GM19395 (cell line): ENCODE measurements around the gene NDUFA12.

Experiments used
- ATAC-seq: cut with Tn5 transposase; IDR thresholded peaks from one replicate; pipeline ENCODE4 v1.9.1; 2021; ENCODE audit warnings: mild to moderate bottlenecking, moderate library complexity; ENCODE audit not compliant: unreplicated experiment

The NDUFA12 gene

DNA sequence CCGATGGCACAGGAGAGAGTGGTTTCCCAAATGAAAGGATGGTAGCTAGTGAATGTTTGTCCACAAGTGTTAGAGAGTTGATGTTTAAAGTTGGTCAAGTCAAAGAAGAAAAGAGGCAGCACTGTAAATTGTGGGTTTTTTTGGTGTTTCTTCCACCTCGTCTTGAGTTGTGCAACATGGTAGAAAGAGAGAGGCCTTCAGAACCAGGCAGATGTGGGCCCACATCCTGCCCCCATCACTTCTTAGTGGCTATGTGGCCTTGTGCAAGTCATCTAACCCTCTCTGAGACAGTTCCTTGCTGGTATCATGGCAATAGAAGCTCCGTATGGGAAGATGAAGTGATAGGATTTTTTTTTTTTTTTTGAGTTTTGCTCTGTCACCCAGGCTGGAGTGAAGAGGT lies 60.8 kb downstream of the NDUFA12 start:
- ATAC-seq: no peak

DNA sequence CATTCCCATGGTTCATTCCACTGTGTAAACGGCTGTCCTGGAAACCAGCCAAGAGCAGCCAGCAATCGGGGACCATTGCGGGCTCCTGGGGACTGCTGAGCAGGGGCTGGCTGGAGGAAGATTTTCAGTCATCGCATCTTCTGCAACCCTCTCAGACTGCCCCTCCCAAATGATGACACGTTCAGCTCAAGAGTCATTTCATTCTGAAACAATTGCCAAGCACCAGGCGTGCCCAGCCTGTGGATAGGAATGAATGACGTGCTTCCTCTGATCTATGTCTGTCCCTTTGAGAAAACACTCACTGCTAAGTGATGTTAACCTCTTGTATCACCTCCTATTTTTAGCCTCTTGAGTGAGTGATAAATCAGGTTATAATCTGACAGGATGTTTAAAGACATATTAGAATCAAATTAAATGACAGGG lies 62.0 kb downstream of the NDUFA12 start:
- ATAC-seq: no peak

DNA sequence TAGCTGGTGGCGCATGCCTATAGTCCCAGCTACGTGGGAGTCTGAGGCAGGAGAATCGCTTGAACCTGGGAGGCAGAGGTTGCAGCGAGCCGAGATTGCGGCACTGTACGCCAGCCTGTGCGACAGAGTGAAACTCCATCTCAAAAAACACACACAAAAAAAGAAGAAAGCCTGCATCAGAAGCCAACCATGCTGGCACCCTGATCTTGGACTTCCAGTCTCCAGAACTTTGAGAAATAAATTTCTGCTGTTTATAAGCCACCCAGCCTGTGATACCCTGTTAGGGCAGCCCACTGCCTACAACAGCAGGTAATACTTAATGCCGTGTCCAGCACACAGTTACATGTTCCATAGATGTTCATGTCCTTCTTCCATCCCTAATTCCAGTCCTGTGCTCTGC lies 62.7 kb downstream of the NDUFA12 start:
- ATAC-seq: no peak

DNA sequence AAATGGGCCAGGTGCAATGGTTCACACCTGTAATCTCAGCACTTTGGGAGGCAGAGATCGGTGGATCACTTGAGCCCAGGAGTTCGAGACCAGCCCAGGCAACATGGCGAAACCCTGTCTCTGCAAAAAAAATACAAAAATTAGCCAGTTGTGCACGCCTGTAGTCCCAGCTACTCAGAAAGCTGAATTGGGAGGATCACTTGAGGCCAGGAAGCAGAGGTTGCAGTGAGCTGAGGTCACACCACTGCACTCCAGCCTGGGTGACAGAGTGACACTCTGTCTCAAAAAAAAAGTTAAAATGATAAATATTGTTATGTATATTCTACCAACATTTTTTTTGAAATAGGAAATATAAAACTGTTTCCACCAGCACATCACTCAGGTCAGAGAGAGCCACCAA lies 64.9 kb downstream of the NDUFA12 start:
- no peak for ATAC-seq

DNA sequence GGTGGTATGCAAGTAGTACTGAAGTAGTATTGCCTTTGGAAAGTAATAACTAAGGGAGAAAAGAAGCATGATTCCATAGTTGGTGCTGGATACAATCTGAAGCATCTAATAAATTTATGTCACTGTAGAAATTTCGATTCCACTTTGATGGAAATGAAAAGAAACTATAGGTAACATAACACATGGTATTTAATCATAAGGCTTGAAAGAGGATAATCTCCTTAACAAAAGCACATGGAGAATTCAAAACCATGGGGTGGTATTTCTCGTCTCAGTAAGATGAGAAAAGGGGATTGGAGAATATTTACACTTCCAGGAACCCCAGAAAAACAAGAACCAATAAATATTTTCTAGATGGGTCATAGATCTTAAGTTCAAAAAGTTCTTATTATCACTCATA lies 72.7 kb downstream of the NDUFA12 start:
- ATAC-seq: no peak

DNA sequence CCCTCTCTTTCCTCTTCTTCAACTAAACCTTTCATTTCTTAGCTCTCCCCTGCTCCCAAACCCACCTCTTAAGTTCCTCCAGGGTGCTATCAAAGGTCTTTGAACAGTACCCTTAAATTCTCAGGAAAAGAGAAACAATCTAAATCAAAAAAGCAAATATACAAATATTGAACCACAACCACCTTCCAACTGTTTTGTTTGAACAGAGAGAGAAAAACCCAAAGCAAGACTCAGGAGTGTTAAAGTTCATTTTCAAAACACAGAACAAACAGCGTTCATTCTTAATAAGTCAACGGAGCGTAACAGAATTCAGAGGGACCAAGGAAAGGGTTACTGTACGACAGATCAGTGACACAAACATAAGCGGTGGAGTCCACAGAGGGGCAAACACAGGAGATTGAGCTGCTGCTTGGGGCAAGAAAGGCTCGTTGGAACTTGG lies 73.3 kb downstream of the NDUFA12 start:
- ATAC-seq: no peak

DNA sequence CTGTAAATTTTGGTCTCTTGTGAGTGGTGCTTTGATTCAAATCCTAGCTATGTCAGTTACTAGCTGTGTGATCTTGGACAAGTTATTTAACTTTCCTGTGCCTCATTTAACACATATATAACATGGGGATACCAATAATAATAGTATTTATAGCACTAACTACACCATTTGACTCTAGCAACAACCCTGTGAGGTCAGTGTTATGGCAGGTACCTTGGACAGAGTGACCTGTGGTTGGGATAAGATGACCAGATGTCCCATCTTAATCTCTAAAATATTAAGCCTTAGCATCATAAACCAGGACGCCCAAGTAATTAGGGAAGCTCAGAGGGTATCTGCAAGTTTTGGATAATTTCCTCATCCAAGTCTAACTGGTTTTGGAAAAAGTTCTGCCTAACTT lies 73.7 kb downstream of the NDUFA12 start:
- ATAC-seq: no peak

DNA sequence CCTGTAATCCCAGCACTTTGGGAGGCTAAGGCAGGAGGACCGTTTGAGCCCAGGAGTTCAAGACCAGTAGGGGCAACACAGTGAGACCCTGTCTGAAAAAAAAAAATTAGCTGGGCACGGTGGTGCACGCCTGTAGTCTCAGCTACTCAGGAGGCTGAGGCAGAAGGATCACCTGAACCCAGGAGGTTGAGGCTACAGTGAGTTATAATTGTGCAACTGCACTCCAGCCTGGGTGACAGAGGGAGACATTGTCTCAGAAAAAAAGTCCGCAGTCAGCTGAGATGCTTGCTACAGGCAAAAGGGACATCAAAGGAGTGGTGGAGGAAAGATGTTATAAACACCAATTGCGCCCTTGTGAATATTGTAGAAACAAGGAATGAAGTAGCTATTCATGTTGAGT lies 77.8 kb downstream of the NDUFA12 start:
- ATAC-seq: no peak

DNA sequence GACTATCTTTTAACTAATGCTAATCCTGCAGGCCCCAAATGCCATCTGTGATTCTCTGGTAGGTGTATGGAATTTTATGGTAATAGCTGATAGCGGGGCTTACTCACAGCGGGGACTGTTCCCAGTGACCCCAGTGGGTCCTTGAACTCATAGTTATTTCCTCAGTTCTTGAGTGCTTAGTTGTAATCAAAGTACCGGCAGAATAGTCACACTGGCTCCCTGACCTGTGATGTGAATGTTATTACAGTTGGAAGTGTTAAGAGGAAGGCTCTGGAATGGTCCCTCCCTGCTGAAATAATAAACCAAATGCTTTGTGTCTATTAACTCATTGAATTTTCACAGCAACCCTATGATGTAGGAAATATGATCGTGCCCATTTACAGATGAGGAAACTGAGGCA lies 78.3 kb downstream of the NDUFA12 start:
- ATAC-seq: no peak

DNA sequence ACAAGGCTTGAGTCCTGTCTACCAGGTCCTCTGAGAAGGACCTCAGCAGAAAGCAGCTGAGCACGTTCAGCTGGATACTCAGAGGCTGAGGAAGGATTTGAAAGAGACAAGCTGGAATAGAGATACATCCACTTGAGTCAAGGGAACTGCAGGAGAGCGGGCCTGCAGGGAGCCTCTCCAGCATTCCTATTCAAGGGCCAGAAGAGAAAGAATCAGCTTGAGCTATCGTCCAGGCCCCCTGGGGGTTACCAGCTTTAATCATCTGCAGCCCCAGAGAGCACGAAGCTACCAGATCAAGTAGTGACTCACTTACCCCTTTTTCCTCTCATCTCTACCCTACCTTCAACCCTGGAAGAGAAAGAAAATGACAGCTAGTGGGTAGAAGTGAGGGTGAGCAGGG lies 80.9 kb downstream of the NDUFA12 start:
- no peak for ATAC-seq
